ENCODE data around the gene INPP5A.
"Not testable (repeated sequence)": the region's sequence is repeated elsewhere in the genome, so short reads cannot be mapped to it uniquely, and the experiment has no call there.

The INPP5A gene

GRCh38 chr10:132776821-132777220, 239.2 kb downstream of the INPP5A start:
- no peak for FAIRE-seq

- no peak for FAIRE-seq
Observed at GRCh38 chr10:132777441-132777840, 239.9 kb downstream of the INPP5A start.

GRCh38 chr10:132779549-132780294, 242.1 kb downstream of the INPP5A start:
- no peak for FAIRE-seq

GRCh38 chr10:132780356-132780755, 242.8 kb downstream of the INPP5A start:
- no peak for FAIRE-seq

- FAIRE-seq = no peak
Observed at GRCh38 chr10:132781556-132781955, 244.0 kb downstream of the INPP5A start.

- no peak for FAIRE-seq
Observed at GRCh38 chr10:132783165-132783939, 245.8 kb downstream of the INPP5A start.

GRCh38 chr10:132783940-132784865, 246.6 kb downstream of the INPP5A start:
- no peak for FAIRE-seq

GRCh38 chr10:132784866-132785722, 247.5 kb downstream of the INPP5A start:
- no peak for FAIRE-seq

GRCh38 chr10:132785723-132786475, 248.3 kb downstream of the INPP5A start, which contains the start of gene NKX6-2:
Gene NKX6-2, minus strand, starts transcription at chr10:132786147. Its CDS starts 199 bp downstream, at chr10:132785948.
- FAIRE-seq = no peak

- FAIRE-seq = no peak
Observed at GRCh38 chr10:132786476-132786883, 248.9 kb downstream of the INPP5A start.

- FAIRE-seq = no peak
Observed at GRCh38 chr10:132786884-132787494, 249.4 kb downstream of the INPP5A start.

GRCh38 chr10:132787495-132788179, 250.1 kb downstream of the INPP5A start:
- FAIRE-seq = no peak

- FAIRE-seq = no peak
Observed at GRCh38 chr10:132788180-132788830, 250.7 kb downstream of the INPP5A start.

GRCh38 chr10:132788831-132789219, 251.2 kb downstream of the INPP5A start:
- no peak for FAIRE-seq

GRCh38 chr10:132789659-132790148, 252.1 kb downstream of the INPP5A start:
- no peak for FAIRE-seq

- FAIRE-seq = no peak
Observed at GRCh38 chr10:132790470-132790869, 252.9 kb downstream of the INPP5A start.

GRCh38 chr10:132790934-132791829, 253.6 kb downstream of the INPP5A start:
- FAIRE-seq = no peak

- FAIRE-seq = not testable (repeated sequence)
Observed at GRCh38 chr10:132792099-132792498, 254.5 kb downstream of the INPP5A start.

Measured in islet of Langerhans (tissue), 1 donor.